Progenitor cell of endocrine pancreas (in vitro differentiated cells): Measurements from ENCODE around the gene SAP30BP. TPM values are rescaled to one million over a fixed set of nuclear protein-coding genes. Genes with fewer than 3 reads are reported as not detected.
A peak's percentile ranks its signal among the peaks of the same experiment; 100 is the strongest.
"Not testable (repeated sequence)": the region's sequence is repeated elsewhere in the genome, so short reads cannot be mapped to it uniquely, and the experiment has no call there.

ENCODE experiments used
- DNase-seq: peaks from one replicate; pipeline ENCODE4 v3.0.0; 2021; ENCODE audit warnings: low spot score; ENCODE audit not compliant: unreplicated experiment
- H3K27ac Mint-ChIP-seq: 2 replicates; pipeline ENCODE4 v1.8.0; 2021; ENCODE audit warnings: mild to moderate bottlenecking, moderate library complexity, mixed read lengths
- H3K27me3 Mint-ChIP-seq: 2 replicates; pipeline ENCODE4 v1.8.0; 2021; ENCODE audit warnings: mixed read lengths
- H3K36me3 Mint-ChIP-seq: 2 replicates; pipeline ENCODE4 v1.8.0; 2022; ENCODE audit warnings: mixed read lengths; ENCODE audit not compliant: insufficient read depth
- H3K4me1 Mint-ChIP-seq: 2 replicates; pipeline ENCODE4 v1.8.0; 2021; ENCODE audit warnings: low read depth, mixed read lengths
- H3K4me3 Mint-ChIP-seq: 2 replicates; pipeline ENCODE4 v1.8.0; 2021; ENCODE audit warnings: low read depth, mild to moderate bottlenecking, moderate library complexity, mixed read lengths
- H3K9me3 Mint-ChIP-seq: 2 replicates; pipeline ENCODE4 v1.8.0; 2021; ENCODE audit warnings: low read depth, mixed read lengths
- total RNA-seq: library from RNA; stranded (reverse); gene quantifications from 2 replicates; pipeline ENCODE4 v1.2.1, GENCODE V29; 2021
- TF ChIP-seq, protein P1 (sequence below): fragments of 200-600 bp; sonication (generic); IDR thresholded peaks from one replicate; pipeline ENCODE4 v1.5.0; 2021; ENCODE audit warnings: antibody characterized with exemption, mild to moderate bottlenecking; ENCODE audit not compliant: unreplicated experiment

The SAP30BP gene
- total RNA-seq, 1 donor from 2014 or later = 102 TPM

GRCh38 chr17:75634754-75635609 lies 32.2 kb upstream of the SAP30BP start:
- Mint-ChIP-seq H3K27me3 (no peaks in the 10 kb centered on the region), H3K9me3 (no peaks in the 10 kb centered on the region), H3K4me3 (no peak overlapping the region), H3K36me3 (no peaks in the 10 kb centered on the region), H3K4me1 (peaks cover 15% of the 10 kb centered on the region), H3K27ac (no peak overlapping the region)
- TF ChIP-seq, protein P1, sequence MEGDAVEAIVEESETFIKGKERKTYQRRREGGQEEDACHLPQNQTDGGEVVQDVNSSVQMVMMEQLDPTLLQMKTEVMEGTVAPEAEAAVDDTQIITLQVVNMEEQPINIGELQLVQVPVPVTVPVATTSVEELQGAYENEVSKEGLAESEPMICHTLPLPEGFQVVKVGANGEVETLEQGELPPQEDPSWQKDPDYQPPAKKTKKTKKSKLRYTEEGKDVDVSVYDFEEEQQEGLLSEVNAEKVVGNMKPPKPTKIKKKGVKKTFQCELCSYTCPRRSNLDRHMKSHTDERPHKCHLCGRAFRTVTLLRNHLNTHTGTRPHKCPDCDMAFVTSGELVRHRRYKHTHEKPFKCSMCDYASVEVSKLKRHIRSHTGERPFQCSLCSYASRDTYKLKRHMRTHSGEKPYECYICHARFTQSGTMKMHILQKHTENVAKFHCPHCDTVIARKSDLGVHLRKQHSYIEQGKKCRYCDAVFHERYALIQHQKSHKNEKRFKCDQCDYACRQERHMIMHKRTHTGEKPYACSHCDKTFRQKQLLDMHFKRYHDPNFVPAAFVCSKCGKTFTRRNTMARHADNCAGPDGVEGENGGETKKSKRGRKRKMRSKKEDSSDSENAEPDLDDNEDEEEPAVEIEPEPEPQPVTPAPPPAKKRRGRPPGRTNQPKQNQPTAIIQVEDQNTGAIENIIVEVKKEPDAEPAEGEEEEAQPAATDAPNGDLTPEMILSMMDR = no peak
- DNase-seq = no peak

DNA sequence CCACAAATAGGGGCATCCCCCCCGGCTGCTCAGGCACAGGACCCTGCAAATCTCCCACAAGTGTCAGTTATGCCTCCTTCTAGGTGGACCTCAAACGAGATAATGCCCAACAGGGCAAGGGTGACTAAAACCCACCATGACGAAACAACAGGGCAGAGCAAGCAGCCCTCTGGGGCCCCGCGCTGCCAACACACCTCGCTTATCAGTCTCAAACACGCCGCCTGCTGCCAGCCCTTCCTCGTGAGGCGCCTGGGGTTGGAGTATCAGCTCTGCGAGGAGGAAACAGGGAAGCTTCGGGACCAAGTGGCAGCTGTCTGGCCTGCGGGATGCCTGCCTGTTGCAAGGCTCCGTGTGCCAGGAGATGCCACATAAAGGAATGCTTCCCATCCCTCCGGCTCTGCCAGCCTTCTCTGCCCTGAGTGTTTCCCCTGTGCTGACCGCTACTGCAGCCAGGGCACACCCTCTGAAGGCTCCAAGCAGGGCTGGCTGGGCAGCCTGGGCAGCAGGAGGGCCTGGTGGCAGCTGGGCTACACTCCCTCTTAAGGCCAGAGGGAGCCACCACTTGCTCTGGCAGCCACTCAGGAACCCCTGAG lies 31.4 kb upstream of the SAP30BP start:
- Mint-ChIP-seq H3K27ac (peak overlapping the region; percentile 71), H3K36me3 (no peaks in the 10 kb centered on the region), H3K4me1 (peaks cover 16% of the 10 kb centered on the region), H3K9me3 (no peaks in the 10 kb centered on the region), H3K4me3 (no peak overlapping the region), H3K27me3 (no peaks in the 10 kb centered on the region)
- TF ChIP-seq, protein P1 = no peak
- DNase-seq = no peak

DNA sequence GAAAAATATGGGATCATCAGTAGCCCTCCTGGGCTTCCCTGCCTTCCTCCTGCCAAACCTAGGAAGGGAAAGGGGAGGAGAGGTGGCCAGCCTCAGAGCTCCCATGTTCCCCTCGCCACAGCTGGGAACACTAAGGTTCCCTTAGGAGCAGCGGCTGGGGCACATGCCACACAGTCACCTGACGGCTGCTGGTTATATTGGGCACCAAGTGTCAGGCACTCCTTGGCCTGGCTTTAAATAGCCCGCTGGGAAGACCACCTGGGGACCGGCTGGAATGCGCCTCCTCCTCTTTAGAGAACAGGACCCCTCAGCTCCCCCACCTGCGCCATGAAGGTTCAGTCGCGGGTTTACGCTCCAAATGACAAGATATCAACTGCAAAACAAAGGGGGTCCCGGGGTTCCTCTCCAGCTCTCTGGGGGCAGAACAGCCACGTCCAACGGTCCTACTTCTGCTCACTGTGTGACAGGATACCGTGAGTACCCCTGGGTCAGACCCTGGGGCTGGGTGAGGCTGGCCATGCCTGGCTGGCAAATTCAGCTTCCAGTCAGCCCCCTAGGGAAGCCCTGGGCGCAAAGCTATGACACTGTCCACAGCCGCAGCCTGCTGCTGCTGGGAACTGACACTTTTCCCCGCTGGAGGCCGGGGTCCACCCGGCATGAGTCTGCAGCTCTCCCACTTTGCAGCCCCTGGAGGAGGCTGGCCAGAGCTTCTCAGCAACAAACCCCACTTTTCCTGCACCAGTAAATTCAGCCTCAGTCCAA lies 30.6 kb upstream of the SAP30BP start:
- Mint-ChIP-seq H3K4me3 (no peak overlapping the region), H3K4me1 (peaks cover 16% of the 10 kb centered on the region), H3K36me3 (no peaks in the 10 kb centered on the region), H3K27me3 (no peaks in the 10 kb centered on the region), H3K27ac (peak overlapping the region; percentile 58), H3K9me3 (no peaks in the 10 kb centered on the region)
- TF ChIP-seq, protein P1 = no peak
- DNase-seq = no peak

- H3K27me3 Mint-ChIP-seq = no peaks in the 10 kb centered on the region
- DNase-seq = no peak
- no peaks in the 10 kb centered on the region for H3K36me3 Mint-ChIP-seq
- H3K4me1 Mint-ChIP-seq = peaks cover 16% of the 10 kb centered on the region
- no peaks in the 10 kb centered on the region for H3K9me3 Mint-ChIP-seq
- TF ChIP-seq, protein P1 = no peak
- no peak overlapping the region for H3K4me3 Mint-ChIP-seq
- H3K27ac Mint-ChIP-seq = peak overlapping the region; percentile 58
Observed at GRCh38 chr17:75637143-75637538, 30.0 kb upstream of the SAP30BP start.

GRCh38 chr17:75637551-75637950 lies 29.6 kb upstream of the SAP30BP start:
- H3K4me1 Mint-ChIP-seq = peaks cover 18% of the 10 kb centered on the region
- TF ChIP-seq, protein P1 = no peak
- H3K27me3 Mint-ChIP-seq = no peaks in the 10 kb centered on the region
- H3K36me3 Mint-ChIP-seq = no peaks in the 10 kb centered on the region
- DNase-seq = no peak
- H3K4me3 Mint-ChIP-seq = no peak overlapping the region
- no peak overlapping the region for H3K27ac Mint-ChIP-seq
- H3K9me3 Mint-ChIP-seq = no peaks in the 10 kb centered on the region

DNA sequence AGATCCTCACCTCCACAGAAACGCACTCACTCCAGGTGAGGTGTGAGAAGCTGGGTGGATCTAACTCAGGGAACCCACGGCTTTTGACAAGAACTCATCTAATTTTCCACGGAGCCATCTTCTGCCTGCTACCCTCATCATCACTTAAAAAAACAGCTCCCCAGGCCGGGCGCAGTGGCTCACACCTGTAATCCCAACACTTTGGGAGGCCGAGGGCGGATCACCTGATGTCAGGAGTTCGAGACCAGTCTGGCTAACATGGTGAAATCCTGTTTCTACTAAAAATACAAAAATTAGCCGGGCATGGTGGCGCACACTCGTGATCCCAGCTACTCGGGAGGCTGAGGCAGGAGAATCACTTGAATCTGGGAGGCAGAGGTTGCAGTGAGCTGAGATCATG lies 29.1 kb upstream of the SAP30BP start:
- not testable (repeated sequence) for H3K9me3 Mint-ChIP-seq, H3K4me3 Mint-ChIP-seq, H3K27ac Mint-ChIP-seq, H3K36me3 Mint-ChIP-seq, H3K27me3 Mint-ChIP-seq, DNase-seq
- peaks cover 20% of the 10 kb centered on the region for H3K4me1 Mint-ChIP-seq
